EL (cell line): ENCODE data around the gene PTCH2.
"Not testable (repeated sequence)": the region's sequence is repeated elsewhere in the genome, so short reads cannot be mapped to it uniquely, and the experiment has no call there.

ENCODE experiments used
- DNase-seq: peaks from one replicate; pipeline ENCODE4 v3.0.0-alpha.2; 2016

The PTCH2 gene

GRCh38 chr1:44835738-44836675 lies 7.0 kb downstream of the PTCH2 start:
- DNase-seq: peak; percentile 80

- DNase-seq: no peak
Observed at GRCh38 chr1:44834328-44834727, 8.7 kb downstream of the PTCH2 start.

- no peak for DNase-seq
Observed at GRCh38 chr1:44832056-44832705, 10.9 kb downstream of the PTCH2 start.

GRCh38 chr1:44831516-44831915 lies 11.5 kb downstream of the PTCH2 start:
- no peak for DNase-seq

- DNase-seq: no peak
Observed at GRCh38 chr1:44830900-44831304, 12.2 kb downstream of the PTCH2 start.

- DNase-seq: no peak
Observed at GRCh38 chr1:44829506-44830384, 13.3 kb downstream of the PTCH2 start.

GRCh38 chr1:44828841-44829440 lies 14.1 kb downstream of the PTCH2 start:
- DNase-seq: no peak

- DNase-seq: no peak
Observed at GRCh38 chr1:44828003-44828651, 14.9 kb downstream of the PTCH2 start.

GRCh38 chr1:44827197-44828002 lies 15.7 kb downstream of the PTCH2 start:
- DNase-seq: no peak

- DNase-seq: no peak
Observed at GRCh38 chr1:44826375-44827196, 16.5 kb downstream of the PTCH2 start.

GRCh38 chr1:44824392-44824791 lies 18.7 kb downstream of the PTCH2 start:
- not testable (repeated sequence) for DNase-seq

- no peak for DNase-seq
Observed at GRCh38 chr1:44822981-44823451, 20.0 kb downstream of the PTCH2 start.

- no peak for DNase-seq
Observed at GRCh38 chr1:44822131-44822701, 20.8 kb downstream of the PTCH2 start.

- no peak for DNase-seq
Observed at GRCh38 chr1:44821240-44821715, 21.8 kb downstream of the PTCH2 start.

GRCh38 chr1:44820328-44821239 lies 22.5 kb downstream of the PTCH2 start:
- DNase-seq: no peak

GRCh38 chr1:44819608-44820327 lies 23.3 kb downstream of the PTCH2 start:
- DNase-seq: peak; percentile 97

- DNase-seq: no peak
Observed at GRCh38 chr1:44819196-44819607, 23.9 kb downstream of the PTCH2 start.
